Stimulated activated CD8-positive, alpha-beta memory T cell treated with anti-CD3 and anti-CD28 coated beads, Interleukin-15, amount 100 ng/mL, for 1 hour (primary cell): ENCODE results near the gene DNMT3B.
"Not testable (repeated sequence)": the region's sequence is repeated elsewhere in the genome, so short reads cannot be mapped to it uniquely, and the experiment has no call there.

Experiments
- DNase-seq: peaks from one replicate; pipeline ENCODE4 v3.0.0-alpha.2; 2020; ENCODE audit warnings: low read depth

Gene DNMT3B

GRCh38 chr20:32761831-32762753, at the start of gene DNMT3B:
TSS of gene DNMT3B (plus strand) at chr20:32762385. CDS start at chr20:32780324, 17,939 bp downstream.
- DNase-seq = peak; percentile 50

DNA sequence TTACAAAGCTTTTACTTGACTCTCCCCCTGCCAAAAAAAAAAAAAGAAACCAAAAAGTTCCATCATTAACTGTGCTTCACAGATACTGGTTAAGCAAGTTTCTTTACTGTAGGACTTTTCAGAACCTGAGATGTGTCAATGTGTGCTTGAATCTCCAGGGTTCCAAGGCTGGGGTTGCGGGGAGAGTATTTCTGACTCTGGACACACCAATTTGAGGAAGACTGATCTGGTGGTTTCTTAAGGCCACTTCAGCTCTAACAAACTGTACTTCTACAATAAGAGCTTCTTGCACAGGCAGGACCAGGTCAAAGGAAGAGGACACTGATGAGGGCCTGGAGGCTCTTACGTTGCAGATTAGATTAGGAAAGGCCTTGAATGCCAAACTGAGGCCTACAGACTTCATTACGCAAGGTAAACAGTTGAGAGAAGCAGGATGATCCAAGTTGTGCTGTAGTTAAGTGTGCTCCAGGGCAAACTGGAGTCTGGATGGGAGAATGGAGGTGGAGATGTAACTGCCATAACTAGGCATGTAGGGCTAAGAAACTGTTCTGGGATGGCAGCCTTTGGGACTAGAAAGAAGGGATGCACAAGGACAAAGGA, 43.3 kb upstream of the DNMT3B start:
- no peak for DNase-seq

- no peak for DNase-seq
Observed at GRCh38 chr20:32727683-32728082, 34.5 kb upstream of the DNMT3B start.

DNA sequence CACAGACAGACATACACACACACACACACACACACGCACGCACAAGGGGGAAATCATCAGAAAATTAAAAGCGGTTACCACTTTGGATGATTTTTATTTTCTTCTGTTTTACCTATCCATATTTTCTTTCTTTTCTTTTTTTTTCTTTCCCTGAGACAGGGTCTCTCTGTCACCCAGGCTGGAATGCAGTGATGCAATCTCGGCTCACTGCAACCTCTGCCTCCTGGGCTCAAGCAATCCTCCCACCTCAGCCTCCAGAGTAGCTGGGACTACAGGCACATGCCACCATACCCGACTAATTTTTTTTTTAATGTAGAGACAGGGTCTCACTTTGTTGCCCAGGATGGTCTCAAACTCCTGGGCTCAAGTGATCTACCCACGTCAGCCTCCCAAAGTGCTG, 33.8 kb upstream of the DNMT3B start:
- not testable (repeated sequence) for DNase-seq

GRCh38 chr20:32729334-32729733, 32.9 kb upstream of the DNMT3B start:
- not testable (repeated sequence) for DNase-seq

DNA sequence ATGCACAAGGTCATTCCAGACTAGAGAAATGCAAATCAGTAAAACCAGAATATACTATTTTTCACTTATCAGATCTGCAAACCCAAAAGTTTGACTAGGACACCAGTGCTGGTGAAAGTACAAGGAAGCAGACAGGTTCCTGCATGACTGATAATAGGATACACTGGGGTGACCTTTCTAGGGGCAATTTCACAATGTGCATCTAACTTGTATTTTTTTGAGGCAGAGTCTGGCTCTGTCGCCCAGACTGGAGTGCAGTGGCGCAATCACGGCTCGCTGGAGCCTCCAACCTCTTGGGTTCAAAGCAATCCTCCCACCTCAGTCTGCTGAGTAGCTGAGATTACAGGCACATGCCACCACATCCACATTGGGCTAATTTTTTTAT, 30.3 kb upstream of the DNMT3B start:
- no peak for DNase-seq

GRCh38 chr20:32737371-32738223, 24.6 kb upstream of the DNMT3B start:
- DNase-seq = no peak

- no peak for DNase-seq
Observed at GRCh38 chr20:32741151-32741550, 21.0 kb upstream of the DNMT3B start.

DNA sequence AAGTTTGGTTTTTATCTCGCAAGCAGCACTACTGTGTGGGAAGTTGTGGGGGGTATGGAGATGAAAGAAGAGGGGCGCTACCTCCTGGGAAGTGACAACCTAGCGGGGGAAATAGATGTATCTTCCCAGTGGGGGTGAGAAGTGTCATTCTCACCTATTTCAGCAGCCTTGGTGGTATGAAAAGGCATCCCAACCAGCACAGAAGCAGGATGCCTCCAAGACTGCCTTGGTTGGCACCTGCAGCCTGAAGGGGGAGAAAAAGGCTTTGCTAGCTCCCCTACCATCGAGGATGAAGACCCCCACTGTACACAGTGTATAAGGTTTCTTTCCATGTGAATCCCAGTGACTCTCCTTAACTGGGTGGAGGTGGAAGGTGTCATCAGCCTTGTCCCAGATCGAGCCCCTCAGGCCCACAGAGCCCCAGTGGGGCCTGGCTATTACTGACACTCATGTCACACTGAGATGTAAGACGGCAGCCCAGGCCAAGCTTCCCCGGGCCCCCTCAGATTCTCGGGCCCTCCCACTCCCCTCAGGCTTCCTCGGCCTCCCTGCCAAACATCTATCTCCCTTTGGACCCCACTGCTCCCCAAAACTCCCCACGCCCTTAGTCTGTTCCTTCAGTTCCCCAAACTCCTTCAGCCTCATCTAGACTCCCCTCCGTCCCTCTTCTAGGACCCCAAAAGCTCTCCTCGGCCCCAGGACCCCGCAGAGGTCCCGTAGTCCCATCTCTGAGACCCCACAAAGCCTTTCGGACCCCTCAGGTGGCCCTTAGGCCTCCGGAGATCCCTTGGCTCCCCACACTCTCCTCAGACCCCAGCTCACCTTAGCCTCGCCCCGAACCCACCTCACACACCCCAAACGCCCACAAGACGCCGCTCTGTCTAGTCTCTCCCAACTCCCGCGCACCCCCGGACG, 19.6 kb upstream of the DNMT3B start:
- no peak for DNase-seq

DNA sequence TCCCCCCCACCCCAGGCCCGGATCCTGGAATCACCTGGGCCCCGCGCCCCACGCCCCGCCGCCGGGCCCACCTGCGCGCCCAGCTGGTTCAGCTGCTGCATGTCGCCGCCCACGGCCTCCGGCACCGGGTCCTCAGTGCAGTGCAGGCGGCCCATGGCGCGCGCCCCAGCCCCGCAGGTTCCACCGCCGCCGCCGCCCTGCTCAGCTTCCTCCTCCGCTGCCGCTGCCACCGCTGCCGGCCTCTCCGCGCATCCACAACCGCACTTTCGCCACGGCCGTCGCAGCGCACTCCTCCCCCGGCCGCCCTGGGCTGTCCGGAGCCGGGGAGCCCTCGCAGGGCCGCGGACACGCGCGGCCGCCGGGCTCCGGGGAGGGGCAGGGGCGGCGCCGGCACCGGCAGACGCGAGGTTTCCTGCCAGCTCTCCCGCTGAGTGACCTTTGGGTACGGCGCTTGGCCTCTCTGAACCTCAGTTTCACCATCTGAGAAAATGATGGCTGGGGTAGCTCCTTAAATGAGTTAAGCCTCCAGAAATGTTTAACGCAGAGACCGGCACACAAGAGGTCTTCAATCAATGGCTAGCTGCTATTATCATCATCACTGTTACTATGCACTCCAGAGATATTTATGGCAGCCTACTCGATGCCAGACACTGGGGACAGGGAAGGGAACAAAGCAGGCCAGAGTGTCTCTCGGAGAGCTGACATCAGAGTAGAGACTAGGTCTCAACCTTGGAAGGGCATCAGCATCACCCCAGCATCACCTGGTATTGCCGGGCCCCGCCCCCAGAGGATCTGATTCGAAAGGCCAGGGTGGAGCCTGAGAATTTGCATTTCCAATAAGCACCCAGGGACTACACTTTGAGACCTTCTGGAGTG, 18.7 kb upstream of the DNMT3B start, which contains the start of gene COMMD7:
TSS of gene COMMD7 (minus strand) at position 231 of the 876 bp plus-strand sequence. CDS start at position 155, 76 bp downstream.
- peak; percentile 30 for DNase-seq

- DNase-seq = no peak
Observed at GRCh38 chr20:32749914-32750637, 12.1 kb upstream of the DNMT3B start.

DNA sequence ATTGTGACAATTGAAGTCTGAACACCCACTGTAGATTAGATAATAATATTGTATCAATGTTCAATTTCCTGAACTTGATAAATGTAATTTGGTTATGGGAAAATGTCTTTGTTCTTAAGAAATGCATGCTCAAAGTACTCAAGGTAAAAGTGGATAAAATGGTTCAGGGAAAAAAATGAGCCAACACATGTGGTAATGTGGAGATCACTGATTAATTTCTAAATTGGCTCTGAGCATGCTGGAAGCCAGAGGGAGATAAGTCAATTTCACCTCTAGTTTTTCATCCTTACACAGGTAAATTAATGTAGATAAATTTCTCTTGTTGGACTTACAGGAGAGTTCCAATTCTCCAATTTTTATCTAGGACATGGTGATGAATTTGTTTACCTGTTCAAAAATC, 10.9 kb upstream of the DNMT3B start:
- no peak for DNase-seq

DNA sequence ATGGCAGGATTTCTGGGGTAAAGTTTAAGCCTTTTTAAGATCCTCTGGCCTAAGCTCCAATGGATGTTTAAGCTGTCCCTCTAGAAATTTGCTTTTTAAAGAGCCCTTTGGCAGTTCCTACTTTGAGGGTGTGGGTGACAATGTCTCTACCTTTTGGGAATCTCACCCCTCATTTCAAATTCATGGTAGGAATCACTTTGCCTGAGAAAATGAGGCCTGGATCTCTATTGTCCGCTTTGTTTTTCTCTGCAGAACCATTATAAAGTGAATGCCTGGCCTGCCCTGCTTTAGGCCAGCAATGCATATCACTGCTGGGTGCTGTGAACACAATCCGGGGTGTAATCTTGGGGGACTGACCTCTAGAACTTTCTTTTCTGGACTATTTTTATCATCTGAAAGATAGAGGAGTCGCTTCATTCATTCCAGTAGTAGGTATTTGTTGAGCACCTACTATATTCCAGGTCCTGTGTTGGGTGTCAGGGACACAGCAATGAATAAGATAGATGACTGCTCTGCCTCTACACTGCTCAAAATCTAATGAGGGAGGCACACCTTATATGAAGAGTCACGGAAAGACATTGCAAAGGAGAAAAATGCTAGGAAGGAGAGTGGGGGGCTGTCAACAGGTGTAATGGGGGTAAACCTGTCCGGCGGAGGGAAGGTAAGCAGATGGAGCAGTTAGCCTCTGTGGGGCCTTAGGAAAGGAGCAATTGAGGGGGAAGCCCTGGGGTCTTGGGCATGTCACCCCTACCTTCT, 10.3 kb upstream of the DNMT3B start:
- DNase-seq = no peak

GRCh38 chr20:32752458-32753250, 9.5 kb upstream of the DNMT3B start:
- no peak for DNase-seq

DNA sequence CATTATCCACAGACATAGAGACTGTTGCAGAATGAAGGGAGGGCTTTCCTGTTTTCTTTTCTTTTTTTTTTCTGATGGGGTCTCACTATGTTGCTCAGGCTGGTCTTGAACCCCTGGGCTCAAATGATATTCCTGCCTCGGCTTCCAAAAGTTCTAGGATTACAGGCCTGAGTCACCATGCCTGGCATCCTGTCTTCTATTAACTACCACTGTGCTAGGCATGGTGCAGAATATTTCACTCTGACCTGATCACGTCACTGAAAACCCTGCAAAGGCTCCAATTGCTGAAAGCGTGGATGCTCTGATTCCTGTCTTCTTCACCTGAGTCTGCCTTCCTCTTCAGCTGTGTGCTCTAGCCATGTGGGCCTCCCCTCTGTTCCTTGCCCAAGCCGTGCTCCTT, 8.5 kb upstream of the DNMT3B start:
- DNase-seq = no peak

- no peak for DNase-seq
Observed at GRCh38 chr20:32756156-32756555, 6.0 kb upstream of the DNMT3B start.

DNA sequence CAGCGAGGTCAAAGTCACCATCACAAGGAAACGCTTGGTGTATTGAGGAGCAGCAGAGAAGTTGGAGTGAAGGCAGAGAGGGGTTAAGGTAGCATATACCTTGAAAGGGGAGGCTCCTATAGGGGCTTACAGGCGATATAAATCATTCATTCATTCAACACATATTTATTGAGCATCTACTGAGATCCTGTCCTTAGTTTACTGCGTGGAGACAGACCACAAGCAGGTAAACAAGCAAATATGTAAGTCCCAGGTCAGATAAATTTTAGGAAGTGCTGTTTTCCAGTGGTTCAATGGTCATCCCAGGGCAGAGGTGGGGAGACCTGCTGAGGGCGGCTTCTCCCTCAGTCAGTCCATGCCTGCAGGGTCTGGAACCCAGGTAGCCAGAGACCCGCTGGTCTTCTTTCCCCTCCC, 761 bp upstream of the DNMT3B start:
- no peak for DNase-seq

DNA sequence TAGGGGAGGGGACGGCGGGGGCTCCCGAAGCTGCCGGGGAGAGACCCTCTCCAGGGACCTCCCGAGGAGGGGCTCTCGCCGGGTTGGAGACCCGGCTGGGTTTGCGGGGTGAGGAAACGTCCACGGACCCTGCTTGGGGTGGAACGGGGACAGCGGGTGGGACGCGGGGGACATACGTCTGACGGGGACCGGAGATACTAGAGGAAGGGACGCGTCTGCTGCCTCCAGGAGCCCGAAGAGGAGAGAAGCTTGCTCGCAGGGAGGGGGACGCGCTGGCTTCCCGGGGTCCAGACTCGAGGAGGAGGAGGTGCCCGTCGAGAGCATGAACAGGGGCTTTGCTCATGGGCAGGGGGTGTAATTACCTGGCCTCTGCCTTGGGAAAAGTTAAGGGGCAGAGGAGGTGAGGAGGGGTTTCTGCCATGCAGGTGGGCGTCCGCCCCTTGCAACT, 593 bp downstream of the DNMT3B start:
- DNase-seq = no peak
